Fibroblast of lung (primary cell): ENCODE results near the gene FBXL13.
"Not testable (repeated sequence)": the region's sequence is repeated elsewhere in the genome, so short reads cannot be mapped to it uniquely, and the experiment has no call there.

Experiments
- CTCF ChIP-seq, 2 donors: IDR thresholded peaks in 1 of 2; conservative IDR thresholded peaks in 1 of 2; 1 replicate in 1 of 2; 2 replicates in 1 of 2; pipeline ENCODE4 v1.5.1; 2011 to 2012; ENCODE audit warnings: low read length in 2 of 2, control low read depth in 1 of 2, inconsistent platforms in 1 of 2, low read depth in 1 of 2, mild to moderate bottlenecking in 1 of 2
- EZH2 ChIP-seq: IDR thresholded peaks from 2 replicates; pipeline ENCODE4 v1.5.1; 2012; ENCODE audit warnings: low read length, control low read depth, mild to moderate bottlenecking; ENCODE audit errors: missing control alignments

GRCh38 chr7:102788770-102789169 is 285.8 kb downstream of the FBXL13 start:
- TF ChIP-seq CTCF (conservative IDR thresholded peaks at IDR 0.05 in 1 of 2, IDR thresholded peaks at IDR 0.05 in 1 of 2; ENCODE audit: low read depth in 1 of 2, low read length in 2 of 2); EZH2: not testable (repeated sequence)
